A549 (cell line): Measurements from ENCODE around the gene LGR4. TPM values are rescaled to one million over a fixed set of nuclear protein-coding genes. Genes with fewer than 3 reads are reported as not detected.

Experiments
- ATAC-seq, 2 experiments: fragments of 200-7000 bp in 1 of 2; fragments of >200 bp in 1 of 2; cut with Nextera tagmentation in 1 of 2; cut with Tn5 transposase in 1 of 2; 3 replicates each; pipeline versions ENCODE4 v1.8.0 to v1.9.1; 2018 to 2020; ENCODE audit warnings: mild to moderate bottlenecking in 1 of 2, moderate library complexity in 1 of 2
- CTCF ChIA-PET: fragments of 300-600 bp; sonication (Branson Sonifier 250); formaldehyde crosslinking; extraction: SDS; loops from one replicate; lab custom pipeline; 2021; ENCODE audit warnings: antibody characterized with exemption, inconsistent platforms; lab: Yijun Ruan, JAX
- POLR2A ChIA-PET: fragments of 350-600 bp; formaldehyde crosslinking; extraction: SDS; loops from one replicate; lab custom pipeline; 2021; ENCODE audit warnings: antibody characterized with exemption, inconsistent platforms; lab: Yijun Ruan, JAX
- DNase-seq, 2 experiments: peaks; one replicate each; pipeline versions ENCODE4 v3.0.0 to v3.0.0-alpha.2; 2011 to 2016; ENCODE audit warnings: low read depth in 1 of 2, low spot score in 1 of 2
- FAIRE-seq: peaks from 2 replicates; lab custom pipeline; 2011; peaks lifted over from hg19 to GRCh38; lab: Jason Lieb, UNC
- H3K27ac ChIP-seq, 2 experiments: fragments of >200 bp; sonication (Bioruptor Twin); formaldehyde crosslinking; 3 replicates each; pipeline ENCODE4 v1.5.1; 2016 to 2017
- H3K4me1 ChIP-seq: fragments of >200 bp; sonication (Bioruptor Twin); formaldehyde crosslinking; 3 replicates; pipeline ENCODE4 v1.6.1; 2016
- H3K4me2 ChIP-seq: fragments of >200 bp; sonication (Bioruptor Twin); formaldehyde crosslinking; 3 replicates; pipeline ENCODE4 v1.6.1; 2016
- H3K4me3 ChIP-seq: fragments of >200 bp; sonication (Bioruptor Twin); formaldehyde crosslinking; 3 replicates; pipeline ENCODE4 v1.5.1; 2016
- H3K9me3 ChIP-seq: fragments of >200 bp; sonication (Bioruptor Twin); formaldehyde crosslinking; 3 replicates; pipeline ENCODE4 v1.6.1; 2016
- CHD2 ChIP-seq: fragments of 150-350 bp; IDR thresholded peaks from 2 replicates; pipeline ENCODE4 v1.6.1; 2014; ENCODE audit warnings: low read length; ENCODE audit not compliant: partially characterized antibody
- EHMT2 ChIP-seq: fragments of 200-600 bp; sonication (generic); IDR thresholded peaks from 2 replicates; pipeline ENCODE4 v1.6.1; 2016; ENCODE audit warnings: antibody characterized with exemption, low read depth, mild to moderate bottlenecking, moderate library complexity
- EP300 ChIP-seq, 2 experiments: fragments of >200 bp; sonication (Bioruptor Twin); formaldehyde crosslinking; IDR thresholded peaks; 2 replicates in 1 of 2; 3 replicates in 1 of 2; pipeline ENCODE4 v1.6.1; 2016 to 2017
- ESRRA ChIP-seq: fragments of 150-350 bp; IDR thresholded peaks from 2 replicates; pipeline ENCODE4 v1.6.1; 2014; ENCODE audit warnings: mild to moderate bottlenecking, low read length, borderline replicate concordance
- FOSL2 ChIP-seq, 2 experiments: fragments of 450-650 bp in 1 of 2; fragments of >200 bp in 1 of 2; sonication (Bioruptor Twin) in 1 of 2; formaldehyde crosslinking; IDR thresholded peaks; 2 replicates each; pipeline versions ENCODE4 v1.5.0 to v1.6.1; 2016 to 2020; ENCODE audit warnings: mild to moderate bottlenecking in 1 of 2, moderate library complexity in 1 of 2
- FOXS1 ChIP-seq: fragments of 250-450 bp; sonication (Bioruptor Pico); IDR thresholded peaks from 2 replicates; pipeline ENCODE4 v1.5.0; 2020; ENCODE audit warnings: mild to moderate bottlenecking, moderate library complexity
- GATA3 ChIP-seq: IDR thresholded peaks from 2 replicates; pipeline ENCODE4 v1.6.1; 2012; ENCODE audit warnings: borderline replicate concordance
- HDAC2 ChIP-seq: fragments of 200-600 bp; sonication (generic); IDR thresholded peaks from 2 replicates; pipeline ENCODE4 v1.6.1; 2016
- HOXA7 ChIP-seq: fragments of 250-450 bp; sonication (Bioruptor Pico); IDR thresholded peaks from 2 replicates; pipeline ENCODE4 v1.5.0; 2020; ENCODE audit warnings: mild to moderate bottlenecking, moderate library complexity
- HOXB5 ChIP-seq: fragments of 250-450 bp; sonication (Bioruptor Pico); IDR thresholded peaks from 2 replicates; pipeline ENCODE4 v1.5.0; 2020; ENCODE audit warnings: mild to moderate bottlenecking, moderate library complexity
- JUN ChIP-seq, 2 experiments: fragments of >200 bp; sonication (Bioruptor Twin); formaldehyde crosslinking; IDR thresholded peaks; 2 replicates in 1 of 2; 3 replicates in 1 of 2; pipeline ENCODE4 v1.6.1; 2016 to 2017
- JUNB ChIP-seq: fragments of >200 bp; sonication (Bioruptor Twin); formaldehyde crosslinking; IDR thresholded peaks from 2 replicates; pipeline ENCODE4 v1.6.1; 2016
- KDM1A ChIP-seq: fragments of 200-600 bp; sonication (generic); IDR thresholded peaks from 2 replicates; pipeline ENCODE4 v1.6.1; 2016; ENCODE audit warnings: low read depth, mild to moderate bottlenecking
- NR3C1 ChIP-seq: fragments of >200 bp; sonication (Bioruptor Twin); formaldehyde crosslinking; IDR thresholded peaks from 3 replicates; pipeline ENCODE4 v1.6.1; 2017
- RAD21 ChIP-seq, 2 experiments: fragments of >200 bp in 1 of 2; sonication (Bioruptor Twin) in 1 of 2; formaldehyde crosslinking in 1 of 2; IDR thresholded peaks in 1 of 2; conservative IDR thresholded peaks in 1 of 2; 2 replicates in 1 of 2; 3 replicates in 1 of 2; pipeline ENCODE4 v1.6.1; 2012 to 2018; ENCODE audit warnings: inconsistent platforms in 1 of 2
- RFX5 ChIP-seq: fragments of 450-650 bp; IDR thresholded peaks from 2 replicates; pipeline ENCODE4 v1.7.1; 2014; ENCODE audit warnings: antibody characterized with exemption, mild to moderate bottlenecking, moderate library complexity
- SMC3 ChIP-seq: fragments of >200 bp; sonication (Bioruptor Twin); formaldehyde crosslinking; IDR thresholded peaks from 3 replicates; pipeline ENCODE4 v1.6.1; 2018; ENCODE audit warnings: inconsistent platforms
- TP53 ChIP-seq: fragments of 250-450 bp; sonication (Bioruptor Pico); IDR thresholded peaks from 2 replicates; pipeline ENCODE4 v1.5.0; 2021; ENCODE audit warnings: mild to moderate bottlenecking, moderate library complexity
- ZC3H11A ChIP-seq: fragments of 450-650 bp; IDR thresholded peaks from 2 replicates; pipeline ENCODE4 v1.6.1; 2014; ENCODE audit warnings: antibody characterized with exemption, mild to moderate bottlenecking
- WGBS: methylation state at CpG from one replicate; pipeline ENCODE4 v1.1.6; 2017; ENCODE audit errors: missing lambda C conversion rate; 5-methylcytosine and 5-hydroxymethylcytosine counted together
- polyA plus RNA-seq, 4 experiments: library from polyadenylated mRNA; depleted of rRNA in 3 of 4; stranded (reverse); fragments of >200 nt; fragmentation: RNase III in 1 of 4; extraction: RNeasy Plus Mini Kit Qiagen cat#74134 plus additional on column Dnase treatment in 1 of 4; gene quantifications; 2 replicates in 3 of 4; 3 replicates in 1 of 4; pipeline ENCODE4 v1.2.3, GENCODE V29; 2011 to 2017

The LGR4 gene
- polyA plus RNA-seq, 2 of the 4 experiments (the other 2 are of a cell fraction) = 41.2 to 130 TPM

DNA sequence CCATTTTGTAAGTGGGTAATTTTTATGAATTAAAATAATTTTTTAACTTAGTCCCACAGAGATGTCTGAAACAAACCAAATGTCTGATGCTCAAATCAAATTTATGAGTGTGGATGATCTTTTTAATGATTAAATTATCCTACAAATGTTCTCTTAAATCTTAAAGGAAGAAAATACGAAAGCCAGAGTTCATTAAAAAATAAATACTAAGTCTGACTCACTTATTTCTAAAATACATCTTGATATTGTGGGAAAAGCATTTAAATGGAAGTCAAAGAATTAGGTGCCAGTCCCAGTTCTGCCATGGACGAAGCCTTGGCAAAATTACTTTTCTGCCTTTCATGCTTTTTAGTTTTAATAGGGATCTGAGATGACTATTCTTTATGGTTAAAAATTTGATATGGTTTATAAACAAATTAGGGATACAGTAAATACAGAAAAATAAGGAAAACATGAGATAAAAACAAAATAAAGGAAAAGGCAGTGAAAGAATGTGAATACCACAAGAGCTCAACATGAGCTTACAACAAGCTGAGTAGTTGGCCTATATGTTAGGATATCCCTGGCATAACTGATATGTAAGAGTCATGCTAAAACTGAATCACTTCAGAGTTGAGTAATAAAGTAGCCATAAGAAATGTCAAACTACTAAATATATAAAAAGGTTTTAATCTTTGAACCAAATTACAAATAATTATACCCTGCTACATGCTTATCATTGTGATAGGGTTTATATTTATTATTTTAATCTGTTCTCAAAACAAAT, 118.8 kb downstream of the LGR4 start:
- H3K4me2 ChIP-seq = peak overlapping the region; percentile 59
- POLR2A ChIA-PET = no interaction called here
- TF ChIP-seq FOSL2 (IDR thresholded peaks at IDR 0.05) (no peak), FOSL2 (CRISPR knock-in tag; IDR thresholded peaks at IDR 0.05) (peak; percentile 22; the same call in 1 of the 2 replicates), HOXA7 (no peak)
- peaks cover 71% of the 10 kb centered on the region for H3K4me1 ChIP-seq
- H3K4me3 ChIP-seq = no peak overlapping the region
- no peaks in the 10 kb centered on the region for H3K9me3 ChIP-seq
- CTCF ChIA-PET = no interaction called here
- FAIRE-seq (no peak), DNase-seq (no peak), ATAC-seq (peak; percentile 64 to 72; a peak in 4 of 6 replicates)
- WGBS = 89% methylated on average over 2 of the region's 2 CpGs
- peak overlapping the region in 1 of 2 experiments; percentile 54; a peak in 4 of 6 replicates for H3K27ac ChIP-seq

GRCh38 chr11:27352781-27353180, 119.8 kb downstream of the LGR4 start:
- ChIA-PET CTCF (interaction anchor here (1.8 kb wide), 1 partner anchor 11 kb away, joined by 4 read pairs; the partner anchor contains the start of gene CCDC34), POLR2A (no interaction called here)
- FAIRE-seq = no peak
- no peaks in the 10 kb centered on the region for H3K9me3 ChIP-seq
- 93% methylated on average over 2 of the region's 2 CpGs for WGBS
- H3K4me3 ChIP-seq = no peak overlapping the region
- H3K27ac ChIP-seq = no peak overlapping the region; a peak in 2 of 6 replicates
- no peak for TF ChIP-seq KDM1A
- TF ChIP-seq HDAC2 = no peak
- TF ChIP-seq, all 56 proteins: peak for 0
- DNase-seq (no peak), ATAC-seq (no peak)
- Histone ChIP-seq H3K4me1 (peaks cover 70% of the 10 kb centered on the region), H3K4me2 (no peak overlapping the region)

DNA sequence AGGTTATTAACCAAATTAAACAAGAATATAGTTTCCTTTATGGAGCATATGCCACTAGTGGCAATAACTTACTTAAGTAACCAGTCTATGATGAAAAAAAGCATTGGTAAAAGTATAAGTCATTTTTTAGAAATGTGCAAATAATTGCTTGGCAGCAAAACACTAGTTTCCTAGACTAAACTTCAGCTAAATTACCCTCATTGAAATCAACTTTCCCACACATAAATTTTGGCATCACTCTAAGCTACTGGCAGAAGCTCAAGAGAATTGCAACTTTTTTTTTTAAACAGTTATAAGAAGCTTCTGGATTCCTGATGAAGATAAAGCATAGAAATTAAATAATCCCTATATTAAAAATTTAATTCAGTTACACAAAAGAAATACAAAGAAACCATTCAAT, 122.1 kb downstream of the LGR4 start:
- DNase-seq (no peak), ATAC-seq (no peak), FAIRE-seq (no peak)
- POLR2A ChIA-PET = interaction anchor here (1.0 kb wide), 1 partner anchor 122 kb away, joined by 3 read pairs; the partner anchor contains the start of gene LGR4
- H3K4me2 ChIP-seq = peak overlapping the region; percentile 86
- no peaks in the 10 kb centered on the region for H3K9me3 ChIP-seq
- peaks cover 77% of the 10 kb centered on the region for H3K4me1 ChIP-seq
- no peak overlapping the region for H3K4me3 ChIP-seq
- H3K27ac ChIP-seq = peak overlapping the region; percentile 61 to 79
- CTCF ChIA-PET = interaction anchor here (1.8 kb wide), 1 partner anchor 135 kb away, joined by 4 read pairs; no protein-coding TSS in a partner anchor
- no peak for TF ChIP-seq TP53 (CRISPR knock-in tag)
- TF ChIP-seq FOXS1 = no peak
- TF ChIP-seq RFX5 = no peak
- TF ChIP-seq EP300 (IDR thresholded peaks at IDR 0.05) = peak in 1 of 2 experiments; percentile 31; a peak in 1 of 5 replicates
- TF ChIP-seq ZC3H11A = no peak
- TF ChIP-seq JUNB = 0 out of 2 replicates have a peak, but pooled peaks have one; percentile 4
- TF ChIP-seq, all 56 proteins: peak for 2

DNA sequence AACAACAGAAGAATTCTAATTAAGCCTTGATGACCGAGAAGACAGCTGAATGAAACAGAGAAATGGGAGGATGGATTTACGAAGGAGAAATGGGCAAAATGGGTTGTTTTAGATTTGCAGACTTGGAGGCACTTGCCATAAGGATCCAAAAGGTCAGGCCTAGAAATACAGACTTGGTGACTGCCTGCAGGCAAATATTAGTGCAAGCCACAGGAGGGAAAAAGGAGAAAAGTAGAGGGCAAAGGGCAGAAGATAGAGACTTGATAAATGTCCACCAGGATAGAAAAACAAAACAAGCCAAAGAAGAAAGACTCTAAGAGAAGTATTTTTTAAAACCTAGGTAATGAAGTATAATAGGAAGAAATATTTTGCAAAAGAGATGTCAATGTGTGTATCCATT, 122.7 kb downstream of the LGR4 start:
- Histone ChIP-seq H3K4me1 (peaks cover 71% of the 10 kb centered on the region), H3K4me2 (peak overlapping the region; percentile 86), H3K4me3 (no peak overlapping the region), H3K27ac (peak overlapping the region; percentile 70 to 79), H3K9me3 (no peaks in the 10 kb centered on the region)
- TF ChIP-seq EHMT2 (no peak), JUNB (0 out of 2 replicates have a peak, but pooled peaks have one; percentile 4), HOXB5 (CRISPR knock-in tag) (no peak), HOXA7 (no peak), ESRRA (no peak)
- ChIA-PET CTCF (no interaction called here), POLR2A (interaction anchor here (1.0 kb wide), 1 partner anchor 123 kb away, joined by 3 read pairs; the partner anchor contains the start of gene LGR4)
- FAIRE-seq (no peak), ATAC-seq (peak in 1 of 2 experiments; percentile 13; a peak in 1 of 6 replicates), DNase-seq (no peak)
- 68% methylated on average over 2 of the region's 2 CpGs for WGBS

DNA sequence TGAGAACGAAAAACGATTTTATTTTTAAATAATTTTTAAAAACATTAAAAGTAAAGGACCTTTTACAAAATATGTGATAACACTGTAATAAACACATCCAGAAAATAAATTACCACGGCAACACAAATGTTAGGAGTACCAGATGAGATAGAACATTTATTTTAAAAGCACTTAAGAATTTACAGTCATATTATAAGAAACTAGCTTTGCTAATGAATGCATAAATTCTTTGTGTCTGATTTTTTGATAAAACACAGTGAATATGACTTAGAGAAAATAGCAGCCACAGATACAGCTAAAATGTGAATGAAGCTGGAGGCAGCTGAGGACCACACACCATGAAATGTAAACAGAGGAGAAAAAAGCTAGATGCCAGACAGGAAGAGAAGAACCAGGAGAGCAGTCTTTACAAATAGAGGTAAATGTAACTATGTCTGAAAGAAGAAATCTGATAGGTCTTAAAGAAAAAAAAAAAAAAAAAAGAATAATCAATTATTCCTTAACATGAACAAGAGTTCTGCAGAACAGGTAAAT, 124.2 kb downstream of the LGR4 start:
- ChIA-PET POLR2A (interaction anchor here (0.6 to 1.6 kb wide), 6 partner anchors 11 to 126 kb away, joined by 3 to 10 read pairs (median 4); partner anchors contain the start of genes CCDC34 and LGR4), CTCF (interaction anchor here (0.7 to 1.7 kb wide), 4 partner anchors 9 to 139 kb away, joined by 3 to 4 read pairs (median 4); no protein-coding TSS in a partner anchor)
- 3% methylated on average over 3 of the region's 3 CpGs for WGBS
- no peaks in the 10 kb centered on the region for H3K9me3 ChIP-seq
- H3K4me3 ChIP-seq = peak overlapping the region; percentile 21; the same call in 2 of the 3 replicates
- ATAC-seq (peak; percentile 79 to 86; a peak in 5 of 6 replicates), FAIRE-seq (peak; percentile 46), DNase-seq (peak in 1 of 2 experiments; percentile 57)
- H3K4me2 ChIP-seq = peak overlapping the region; percentile 86
- H3K4me1 ChIP-seq = peaks cover 59% of the 10 kb centered on the region
- peak overlapping the region; percentile 23 to 79; a peak in 4 of 6 replicates for H3K27ac ChIP-seq
- TF ChIP-seq JUN (IDR thresholded peaks at IDR 0.05) (0 out of 5 replicates have a peak, but pooled peaks of 1 of the 2 experiments have one; percentile 67), EP300 (IDR thresholded peaks at IDR 0.05) (peak in 1 of 2 experiments; percentile 63; a peak in 1 of 5 replicates), RAD21 (conservative IDR thresholded peaks at IDR 0.05 in 1 of 2, IDR thresholded peaks at IDR 0.05 in 1 of 2) (peak in 1 of 2 experiments; percentile 7; a peak in 1 of 5 replicates), SMC3 (peak; percentile 18; the same call in 1 of the 3 replicates), NR3C1 (no peak), JUNB (0 out of 2 replicates have a peak, but pooled peaks have one; percentile 19), GATA3 (peak; percentile 52), CHD2 (no peak)
